Measurements from ENCODE around the gene TCF12.

Gene TCF12

DNA sequence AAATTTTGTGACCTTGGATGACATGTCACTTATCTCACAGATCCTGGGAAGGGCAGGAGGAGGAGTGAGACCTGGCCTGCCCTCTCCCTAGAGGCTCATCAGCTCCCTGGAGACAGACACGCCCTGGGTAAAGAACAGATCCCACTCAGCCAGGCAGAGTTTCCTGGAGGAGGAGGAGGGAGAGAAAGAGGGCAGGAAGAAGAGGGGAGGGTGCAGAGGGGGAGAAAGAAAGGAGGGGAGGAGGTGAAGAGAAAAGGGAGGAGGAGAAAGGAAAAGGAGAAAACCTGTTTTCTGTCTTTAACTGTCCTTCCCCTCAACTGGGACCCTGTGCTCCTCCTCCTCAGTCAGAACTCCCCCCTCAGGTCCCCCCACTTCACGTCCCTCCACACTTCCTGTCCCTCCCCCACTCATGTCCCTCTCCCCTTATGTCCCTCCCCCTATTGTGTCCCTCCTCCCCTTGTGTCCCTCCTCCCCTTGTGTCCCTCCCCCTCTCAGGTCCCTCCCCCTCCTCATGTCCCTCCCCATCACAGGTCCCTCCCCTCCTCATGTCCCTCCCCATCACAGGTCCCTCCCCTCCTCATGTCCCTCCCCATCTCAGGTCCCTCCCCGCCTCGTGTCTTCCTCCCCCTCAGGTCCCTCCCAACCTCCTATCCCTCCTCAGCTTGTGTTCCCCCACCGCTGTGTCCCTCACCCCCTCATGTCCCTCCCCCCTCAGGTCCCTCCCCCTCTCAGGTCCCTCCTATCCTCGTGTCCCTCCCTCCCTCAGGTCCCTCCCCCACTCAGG lies 405.6 kb downstream of the TCF12 start:
- DNase-seq (ENCODE audit: low read depth): peak; percentile 23
- no peak overlapping the region for H3K4me3 ChIP-seq (ENCODE audit: low read depth, low read length)
- TF ChIP-seq, protein P1, sequence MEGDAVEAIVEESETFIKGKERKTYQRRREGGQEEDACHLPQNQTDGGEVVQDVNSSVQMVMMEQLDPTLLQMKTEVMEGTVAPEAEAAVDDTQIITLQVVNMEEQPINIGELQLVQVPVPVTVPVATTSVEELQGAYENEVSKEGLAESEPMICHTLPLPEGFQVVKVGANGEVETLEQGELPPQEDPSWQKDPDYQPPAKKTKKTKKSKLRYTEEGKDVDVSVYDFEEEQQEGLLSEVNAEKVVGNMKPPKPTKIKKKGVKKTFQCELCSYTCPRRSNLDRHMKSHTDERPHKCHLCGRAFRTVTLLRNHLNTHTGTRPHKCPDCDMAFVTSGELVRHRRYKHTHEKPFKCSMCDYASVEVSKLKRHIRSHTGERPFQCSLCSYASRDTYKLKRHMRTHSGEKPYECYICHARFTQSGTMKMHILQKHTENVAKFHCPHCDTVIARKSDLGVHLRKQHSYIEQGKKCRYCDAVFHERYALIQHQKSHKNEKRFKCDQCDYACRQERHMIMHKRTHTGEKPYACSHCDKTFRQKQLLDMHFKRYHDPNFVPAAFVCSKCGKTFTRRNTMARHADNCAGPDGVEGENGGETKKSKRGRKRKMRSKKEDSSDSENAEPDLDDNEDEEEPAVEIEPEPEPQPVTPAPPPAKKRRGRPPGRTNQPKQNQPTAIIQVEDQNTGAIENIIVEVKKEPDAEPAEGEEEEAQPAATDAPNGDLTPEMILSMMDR (IDR thresholded peaks at IDR 0.05; ENCODE audit: control insufficient read depth, extremely low read depth, insufficient read depth): no peak

DNA sequence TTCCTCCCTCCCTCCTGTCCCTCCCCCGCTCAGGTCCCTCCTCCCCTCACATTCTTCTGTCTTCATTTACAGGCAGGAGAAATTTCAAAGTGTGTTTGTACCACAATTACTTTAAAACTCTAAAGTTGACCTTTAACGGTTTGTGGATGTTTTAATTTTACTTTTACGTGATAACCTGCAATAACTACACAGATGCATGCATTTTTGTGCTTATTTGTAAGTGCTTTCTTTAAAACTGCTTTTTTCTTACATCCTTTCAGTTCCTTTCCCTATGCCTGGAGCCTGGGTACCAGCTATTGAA lies 406.1 kb downstream of the TCF12 start:
- no peak for DNase-seq (ENCODE audit: low read depth)
- H3K4me3 ChIP-seq (ENCODE audit: low read depth, low read length): no peak overlapping the region
- TF ChIP-seq, protein P1 (IDR thresholded peaks at IDR 0.05; ENCODE audit: control insufficient read depth, extremely low read depth, insufficient read depth): no peak

DNA sequence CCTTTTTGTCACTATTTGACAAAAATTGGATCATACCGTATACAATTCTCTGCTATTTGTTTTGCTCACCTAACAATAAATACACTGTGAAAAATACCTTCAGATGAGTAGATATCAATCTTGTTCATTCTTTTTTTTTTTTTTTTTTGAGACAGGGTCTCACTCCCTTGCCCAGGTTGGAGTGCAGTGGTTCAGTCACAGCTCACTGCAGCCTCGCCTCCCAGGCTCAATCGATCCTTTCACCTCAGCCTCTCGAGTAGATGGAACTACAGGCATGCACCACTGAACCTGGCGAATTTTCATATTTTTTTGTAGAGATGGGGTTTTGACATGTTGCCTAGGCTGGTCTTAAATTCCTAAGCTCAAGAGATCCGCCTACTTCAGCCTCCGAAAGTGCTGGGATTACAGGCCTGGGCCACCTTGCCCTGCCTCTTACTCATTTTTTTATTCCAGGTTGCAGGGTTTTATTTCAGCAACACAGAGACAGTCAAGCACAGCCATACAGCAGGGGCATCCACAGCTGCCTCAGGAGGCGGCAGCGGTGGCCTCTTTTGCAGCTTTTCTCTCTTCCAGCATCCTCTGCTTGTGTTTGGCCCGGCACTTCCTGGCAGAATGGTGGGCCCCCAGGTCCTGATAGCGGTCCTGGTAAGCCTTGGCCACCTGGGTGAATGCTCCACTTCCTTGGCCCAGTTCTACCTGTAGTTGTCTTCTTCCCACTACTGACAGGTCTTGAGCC lies 406.7 kb downstream of the TCF12 start:
- TF ChIP-seq, protein P1 (IDR thresholded peaks at IDR 0.05; ENCODE audit: control insufficient read depth, extremely low read depth, insufficient read depth): no peak
- no peak for DNase-seq (ENCODE audit: low read depth)
- no peak overlapping the region for H3K4me3 ChIP-seq (ENCODE audit: low read depth, low read length)

DNA sequence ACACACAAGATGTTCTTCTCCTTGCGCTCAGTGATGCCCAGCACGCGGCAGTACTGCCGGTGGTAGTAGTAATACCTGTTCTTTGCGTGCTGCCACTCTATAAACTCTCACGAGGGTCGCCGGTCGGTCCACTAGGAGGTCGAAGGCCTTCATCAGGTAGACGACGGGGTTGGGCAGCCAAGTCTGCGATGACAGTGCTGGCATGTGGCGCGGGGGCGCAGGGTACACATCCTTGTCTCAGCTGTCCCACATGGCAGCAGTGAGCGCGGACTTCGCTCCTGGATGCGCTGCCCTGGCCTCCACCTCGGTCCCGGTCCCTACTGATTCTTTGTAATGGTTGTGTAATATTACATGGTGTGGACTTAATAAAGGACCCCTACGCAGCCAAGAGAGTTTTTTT lies 407.8 kb downstream of the TCF12 start:
- no peak overlapping the region for H3K4me3 ChIP-seq (ENCODE audit: low read depth, low read length)
- TF ChIP-seq, protein P1 (IDR thresholded peaks at IDR 0.05; ENCODE audit: control insufficient read depth, extremely low read depth, insufficient read depth): no peak
- DNase-seq (ENCODE audit: low read depth): no peak

DNA sequence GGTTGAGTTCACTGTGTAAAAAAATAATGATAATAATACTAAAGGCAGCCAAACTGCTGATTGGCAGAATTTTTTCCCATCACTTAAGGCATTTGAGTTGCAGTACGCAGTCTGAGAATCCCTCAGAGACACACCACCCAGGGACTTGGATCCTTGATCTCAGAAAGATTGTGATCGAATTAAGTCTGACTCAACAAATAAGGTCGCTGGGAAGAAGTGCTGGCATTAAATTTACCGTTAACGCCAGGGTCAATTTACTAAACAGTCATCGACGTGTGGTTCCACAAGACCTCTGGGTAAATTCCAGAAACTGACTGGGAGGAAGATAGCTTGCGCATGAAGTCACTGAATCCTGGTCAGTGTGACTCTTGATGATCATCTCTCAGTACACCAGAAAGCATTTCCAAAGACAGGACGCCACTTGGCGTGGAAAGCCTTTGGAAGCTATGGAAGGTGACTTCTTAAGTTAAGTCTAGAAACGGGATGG lies 409.6 kb downstream of the TCF12 start:
- no peak overlapping the region for H3K4me3 ChIP-seq (ENCODE audit: low read depth, low read length)
- TF ChIP-seq, protein P1 (IDR thresholded peaks at IDR 0.05; ENCODE audit: control insufficient read depth, extremely low read depth, insufficient read depth): no peak
- DNase-seq (ENCODE audit: low read depth): no peak

DNA sequence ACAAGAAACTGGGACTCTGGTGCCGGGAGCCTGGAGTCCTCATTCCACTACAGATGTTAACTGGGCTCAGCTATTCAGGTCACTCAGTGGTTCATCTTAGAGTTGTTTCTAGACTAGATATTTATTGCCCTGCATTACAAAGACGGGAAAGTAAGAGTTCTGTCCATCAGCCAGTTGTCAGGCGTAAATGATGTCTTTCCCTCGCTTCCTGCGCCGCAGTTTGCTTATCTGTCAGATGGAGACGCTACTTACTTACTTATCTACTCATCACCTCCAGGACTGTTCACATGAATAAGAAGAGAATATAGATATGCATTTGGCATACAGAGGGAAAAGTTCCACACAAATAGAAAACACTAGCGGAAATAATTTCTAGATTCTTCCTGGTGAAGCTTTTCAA lies 410.0 kb downstream of the TCF12 start:
- TF ChIP-seq, protein P1 (IDR thresholded peaks at IDR 0.05; ENCODE audit: control insufficient read depth, extremely low read depth, insufficient read depth): no peak
- no peak for DNase-seq (ENCODE audit: low read depth)
- H3K4me3 ChIP-seq (ENCODE audit: low read depth, low read length): no peak overlapping the region
